Left forelimb (tissue), 1 donor: ENCODE results near the gene NEK11.

ENCODE experiments used
- DNase-seq: peaks from one replicate; pipeline ENCODE4 v3.0.0-alpha.2; 2018; ENCODE audit warnings: low spot score

Gene NEK11

DNA sequence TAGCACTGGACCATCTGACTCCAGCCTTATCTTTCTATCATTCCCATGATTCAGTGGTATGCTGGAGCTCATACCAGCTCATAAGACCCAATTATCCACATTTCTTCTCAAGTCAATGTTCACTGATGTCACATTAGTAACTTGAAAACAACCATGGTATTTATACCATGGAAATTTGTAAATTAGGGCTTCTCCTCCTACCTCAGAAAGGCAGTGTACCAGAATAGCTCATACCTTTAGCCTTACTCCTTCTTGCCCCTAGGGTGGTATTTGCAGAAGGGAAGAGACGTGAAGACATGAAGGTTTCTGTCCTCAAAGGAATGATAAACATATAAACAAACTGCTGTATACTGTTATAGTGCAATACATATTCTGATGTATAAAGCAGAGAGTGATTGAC, 114.2 kb downstream of the NEK11 start:
- DNase-seq, result no peak

DNA sequence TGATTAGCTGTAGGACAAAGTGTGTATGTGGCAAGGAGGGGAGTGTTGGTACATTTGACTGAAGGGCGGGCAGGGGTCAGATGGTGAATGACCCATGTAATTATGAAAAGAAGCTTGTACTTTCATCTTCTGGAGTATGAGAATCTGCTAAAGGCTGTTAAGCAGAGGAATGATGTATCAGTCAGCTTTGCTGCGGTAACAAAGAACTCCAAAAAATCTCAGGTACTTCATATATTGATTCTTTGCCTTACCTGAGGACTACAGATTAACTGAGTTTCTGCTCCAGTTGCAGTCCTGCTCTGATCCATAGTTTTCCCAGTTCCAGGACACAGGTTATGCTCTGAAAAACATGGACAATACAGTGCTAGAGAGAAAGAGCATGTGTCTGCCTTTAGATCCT, 115.1 kb downstream of the NEK11 start:
- no peak for DNase-seq

DNA sequence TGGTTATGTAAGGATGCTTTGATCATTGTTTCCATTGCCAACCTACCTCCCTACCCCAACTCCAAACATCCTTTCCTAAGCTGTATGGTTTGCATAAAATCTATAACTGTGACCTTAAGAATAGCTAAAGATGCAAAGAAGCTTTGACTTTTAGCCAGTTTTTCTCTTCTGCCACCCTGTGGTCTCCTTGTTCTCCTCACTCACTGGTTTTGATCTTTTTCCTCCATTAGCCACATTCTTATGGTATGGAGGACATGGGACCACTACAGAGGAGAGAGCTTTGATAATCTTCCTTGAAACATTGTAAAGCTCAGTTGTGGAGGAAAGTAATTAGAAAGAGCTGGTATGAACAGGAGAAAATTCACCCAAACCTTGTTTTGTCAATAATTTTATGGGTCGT, 115.9 kb downstream of the NEK11 start:
- no peak for DNase-seq

DNA sequence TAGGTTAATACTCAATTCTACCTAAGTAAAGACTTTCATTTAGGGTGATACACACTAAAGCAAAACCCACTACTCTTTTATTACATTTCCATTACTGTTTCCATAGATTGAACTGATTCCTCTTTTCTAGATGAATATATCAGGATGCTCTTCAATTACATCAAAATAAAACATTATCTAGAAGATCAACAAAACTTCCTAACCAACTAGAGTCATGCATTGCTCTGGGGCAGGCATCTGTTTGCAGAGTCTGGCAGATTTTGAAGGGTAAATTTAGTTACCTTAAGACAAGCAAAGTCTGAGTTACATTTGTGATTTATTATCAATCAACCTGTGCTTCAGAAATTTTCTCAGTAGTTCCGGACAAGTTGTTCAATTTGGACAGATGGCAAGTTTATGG, 117.1 kb downstream of the NEK11 start:
- DNase-seq, result no peak

DNA sequence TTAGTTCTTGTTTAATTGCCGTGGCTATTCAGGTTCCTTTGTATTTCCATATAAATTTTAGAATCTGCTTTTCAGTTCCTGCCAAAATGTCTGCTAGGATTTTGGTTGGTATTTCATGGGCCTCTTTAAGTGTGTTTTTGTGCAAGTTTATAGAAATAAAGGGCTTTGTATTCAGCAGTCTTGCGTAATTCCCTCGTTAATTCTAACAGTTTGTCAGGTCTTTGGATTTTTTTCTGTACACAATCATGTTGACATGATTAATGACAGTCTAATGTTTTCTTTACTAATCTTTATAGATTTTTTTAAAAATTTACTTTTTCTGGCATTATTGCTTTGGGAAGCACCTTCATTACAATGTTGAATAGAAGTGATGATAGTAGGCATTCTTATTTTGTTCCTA, 120.9 kb downstream of the NEK11 start:
- DNase-seq, result no peak

DNA sequence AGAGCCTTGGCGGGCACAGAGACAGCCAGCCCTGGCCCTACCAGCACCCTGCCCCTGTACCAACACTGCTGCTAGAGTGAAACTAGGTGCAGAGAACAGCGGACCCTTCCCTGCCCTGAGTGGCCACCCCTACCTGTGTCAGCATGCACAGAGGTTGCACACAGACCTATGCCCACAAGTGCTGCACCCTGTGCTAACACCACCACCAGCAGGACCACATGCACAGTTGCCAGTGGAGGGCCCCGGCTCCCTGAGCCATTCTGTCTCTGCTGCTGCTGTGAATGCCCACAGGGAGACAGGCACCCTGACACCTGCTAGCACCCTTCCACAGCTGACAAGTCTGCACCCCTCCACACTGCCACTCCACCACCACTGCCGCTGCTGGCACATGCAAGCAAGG, 131.8 kb downstream of the NEK11 start:
- no peak for DNase-seq

DNA sequence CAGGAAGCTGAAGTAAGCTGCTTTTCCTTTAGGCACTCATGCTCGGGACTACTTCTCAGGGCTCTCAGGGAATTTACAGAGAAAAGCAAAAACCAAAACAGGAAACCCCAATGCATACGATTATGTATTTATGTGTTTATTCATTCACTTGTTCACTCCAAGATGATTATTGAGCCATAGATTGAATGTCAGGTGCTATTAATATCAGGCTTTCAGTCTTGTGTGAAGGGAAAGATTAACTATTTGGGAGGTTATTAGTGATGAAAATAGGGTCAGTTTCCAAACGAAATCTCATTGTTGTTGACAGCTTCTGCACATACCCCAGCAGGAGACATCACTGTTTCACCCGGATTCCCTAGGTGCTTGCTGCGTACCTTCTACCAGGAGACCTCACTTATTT, 135.8 kb downstream of the NEK11 start:
- no peak for DNase-seq

DNA sequence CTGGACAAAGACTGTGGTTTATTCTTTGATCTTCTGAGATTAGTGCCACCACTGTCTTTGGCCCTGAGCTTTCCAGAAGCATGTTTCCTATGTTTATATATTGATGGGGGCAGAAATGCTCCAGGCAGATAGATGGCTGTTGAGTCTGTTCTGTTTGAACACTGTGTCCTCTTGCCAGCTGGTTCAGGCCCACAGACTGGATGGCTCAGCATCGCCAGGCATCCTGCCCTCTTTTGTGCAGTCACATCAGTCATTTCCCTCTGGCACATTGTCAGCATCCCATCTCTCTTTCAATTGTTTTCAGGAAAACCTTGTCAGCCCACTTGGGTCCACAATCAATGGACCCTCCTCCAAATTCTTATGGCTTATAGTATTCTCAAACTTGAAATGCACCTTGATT, 141.2 kb downstream of the NEK11 start:
- DNase-seq, result no peak

DNA sequence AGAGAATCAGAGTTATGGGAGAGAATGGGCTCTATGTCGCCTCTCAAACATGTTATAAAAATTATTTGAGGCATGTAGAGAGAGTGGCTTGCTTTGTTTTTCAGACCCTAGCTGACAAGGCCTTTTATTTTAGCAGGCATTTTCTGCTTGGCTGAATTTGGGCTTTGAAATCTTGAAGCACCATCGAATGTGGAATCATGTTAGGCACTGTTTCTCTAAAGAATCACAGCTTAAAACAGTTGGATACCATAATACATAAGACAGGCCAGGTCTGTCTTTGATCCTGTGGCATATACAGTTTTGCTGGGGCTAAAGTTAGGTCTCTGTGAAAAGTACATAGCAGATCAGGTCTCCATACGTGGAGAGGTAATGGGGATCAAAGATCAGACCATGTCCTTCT, 142.7 kb downstream of the NEK11 start:
- no peak for DNase-seq

DNA sequence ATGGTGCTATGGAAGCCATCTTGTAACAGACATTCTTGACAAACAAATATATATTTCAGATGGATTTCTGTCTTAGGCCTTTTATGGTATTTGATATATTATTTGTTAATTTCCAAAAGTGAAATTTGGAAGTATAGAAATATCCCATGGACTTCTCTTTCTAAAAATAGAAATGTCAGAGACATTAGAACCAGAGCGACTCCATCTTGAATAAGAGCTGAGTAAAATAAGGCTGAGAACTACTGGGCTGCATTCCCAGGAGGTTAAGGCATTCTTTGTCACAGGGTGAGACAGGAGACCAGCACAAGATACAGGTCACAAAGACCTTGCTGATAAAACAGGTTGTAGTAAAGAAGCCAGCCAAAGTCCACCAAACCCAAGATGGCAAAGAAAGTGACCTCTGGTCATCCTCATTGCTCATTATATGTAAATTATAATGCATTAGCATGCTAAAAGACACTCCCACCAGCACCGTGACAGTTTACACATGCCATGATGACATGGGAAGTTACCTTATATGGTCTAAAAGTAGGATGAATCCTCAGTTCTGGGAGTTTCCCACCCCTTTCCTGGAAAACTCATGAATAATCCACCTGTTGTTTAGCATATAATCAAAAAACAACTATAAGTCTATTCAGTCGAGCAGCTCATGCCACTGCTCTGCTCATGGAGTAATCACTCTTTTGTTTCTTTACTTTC, 146.0 kb downstream of the NEK11 start:
- no peak for DNase-seq

DNA sequence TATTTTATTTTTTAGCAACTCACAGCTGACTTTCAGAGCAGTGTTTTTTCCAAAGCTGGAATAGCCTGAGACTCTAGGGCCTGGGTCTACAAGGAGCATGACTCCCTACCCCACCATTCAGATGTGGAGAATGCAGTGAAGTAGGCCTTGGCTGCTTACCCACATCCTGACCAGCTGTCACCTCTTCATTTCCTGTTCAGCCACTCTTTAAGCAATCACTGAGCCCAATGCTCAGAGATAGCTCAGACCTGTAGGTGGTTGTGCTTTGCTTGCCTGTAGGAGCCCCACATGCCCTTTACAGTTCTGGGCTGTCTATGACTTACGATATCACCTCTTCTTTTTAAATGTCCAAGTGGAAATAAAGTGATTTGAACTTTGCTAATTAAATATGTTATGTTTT, 148.1 kb downstream of the NEK11 start:
- no peak for DNase-seq

DNA sequence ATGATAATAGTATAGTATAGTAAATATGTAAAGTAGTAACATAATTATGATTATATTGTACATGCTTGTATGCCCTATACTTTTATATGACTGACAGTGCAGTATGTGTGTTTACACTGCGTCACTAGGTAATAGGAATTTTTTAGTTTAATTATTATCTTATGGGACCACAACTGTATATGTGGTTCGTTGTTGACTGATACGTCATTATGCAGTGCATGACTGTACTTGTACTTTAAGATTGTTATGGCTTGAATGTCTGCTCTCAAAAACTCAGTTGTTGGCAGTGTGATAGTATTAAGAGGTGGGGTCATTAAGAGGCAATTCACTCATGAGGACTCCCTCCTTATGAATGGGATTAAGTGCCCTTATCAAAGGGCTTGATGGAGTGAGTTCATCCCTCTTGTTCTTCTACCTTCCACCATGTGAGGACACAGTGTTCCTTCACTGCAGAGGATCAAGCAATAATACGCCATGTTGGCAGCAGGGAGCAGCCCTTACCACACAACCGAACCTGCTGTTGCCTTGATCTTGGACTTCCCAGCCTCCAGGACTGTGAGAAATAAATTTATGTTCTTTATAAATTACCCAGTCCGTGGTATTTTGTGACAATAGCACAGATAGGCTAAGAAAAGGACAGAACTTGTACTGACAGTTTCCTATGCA, 152.2 kb downstream of the NEK11 start:
- no peak for DNase-seq

DNA sequence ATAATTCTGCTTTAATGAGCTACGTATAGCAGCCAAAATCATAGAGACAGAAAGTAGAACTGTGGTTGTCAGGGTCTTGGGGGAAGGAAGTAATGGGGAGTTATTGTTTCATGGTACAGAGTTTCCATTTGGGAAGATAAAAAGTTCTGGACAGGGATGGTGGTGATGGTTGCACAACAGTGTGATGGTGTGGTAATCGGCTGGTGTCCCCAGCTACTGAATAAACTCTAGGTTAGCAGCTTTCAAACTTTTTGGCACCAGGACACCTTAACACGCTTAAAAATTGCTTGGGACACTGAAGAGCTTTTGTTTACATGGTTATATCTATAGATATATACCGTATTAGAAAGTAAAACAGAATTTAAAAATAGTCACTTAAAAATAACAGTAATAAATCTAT, 166.0 kb downstream of the NEK11 start:
- no peak for DNase-seq

DNA sequence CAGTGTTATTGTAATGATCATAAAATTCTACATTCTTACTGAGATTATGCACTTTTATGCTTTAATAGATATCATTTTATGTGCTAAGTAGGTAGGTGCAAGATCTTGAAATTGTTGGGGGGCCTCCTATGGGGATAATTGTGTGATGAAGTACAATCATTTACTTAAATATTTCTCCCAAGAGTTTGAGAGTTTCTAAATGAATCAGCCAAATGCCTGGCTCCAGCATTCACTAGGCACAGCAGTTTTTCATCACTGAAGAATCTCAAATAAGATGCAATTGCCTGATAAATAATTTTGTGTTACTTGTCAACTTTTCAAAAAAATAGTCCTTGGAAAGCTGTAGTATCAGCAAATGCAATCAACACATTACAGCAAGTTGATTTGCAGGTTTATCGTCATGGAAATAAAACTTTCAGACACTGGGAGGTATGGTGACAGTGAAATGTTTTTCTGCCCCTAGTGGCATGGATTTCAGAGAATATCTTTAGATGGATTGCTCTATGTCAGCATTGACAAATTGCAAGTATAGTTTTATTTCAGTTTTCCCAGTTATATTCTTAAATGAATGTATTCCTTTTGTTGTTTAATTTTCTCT, 167.1 kb downstream of the NEK11 start:
- DNase-seq, result no peak

DNA sequence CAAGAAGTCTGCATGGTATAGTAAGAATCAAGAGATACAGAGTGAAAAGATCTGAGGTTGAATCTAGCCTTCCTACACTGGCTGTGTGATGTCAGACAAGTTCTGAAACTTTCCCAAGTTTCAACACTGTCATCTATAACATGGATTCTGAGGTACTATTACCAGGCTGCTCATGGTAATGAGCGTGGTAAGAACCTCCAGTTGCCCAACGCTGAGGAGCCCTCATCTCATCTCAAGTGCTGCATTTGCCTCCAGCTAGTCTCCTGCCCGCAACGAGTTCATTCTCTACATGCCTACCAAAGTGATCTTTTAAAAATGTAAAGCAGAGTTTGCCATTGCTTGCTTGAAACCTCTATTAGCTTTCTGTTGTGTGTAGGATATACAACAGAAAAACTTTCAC, 168.1 kb downstream of the NEK11 start:
- DNase-seq, result no peak

DNA sequence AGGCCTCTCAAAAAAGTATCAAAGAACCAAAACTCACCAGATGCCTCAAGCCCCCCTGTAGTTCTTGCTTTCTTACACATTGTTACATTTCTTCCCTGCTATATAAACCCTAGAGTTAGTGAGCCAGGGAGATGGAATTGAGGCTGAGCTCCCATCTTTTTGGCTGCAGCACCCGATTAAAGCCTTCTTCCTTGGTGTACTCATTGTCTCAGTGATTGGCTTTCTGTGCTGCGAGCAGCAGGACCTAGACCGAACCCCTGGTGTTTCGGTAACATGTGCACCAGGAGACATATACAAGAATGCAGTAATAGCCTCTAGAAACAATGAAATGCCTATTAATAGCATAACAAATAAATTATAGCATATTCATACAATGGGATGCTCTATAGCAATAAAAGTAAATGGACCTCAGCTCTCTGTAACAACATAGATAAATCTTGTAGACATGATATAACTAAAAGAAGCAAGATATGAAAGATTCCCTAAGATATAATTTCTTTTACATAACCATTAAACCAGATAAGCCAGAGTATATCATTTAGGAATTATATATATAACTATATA, 174.0 kb downstream of the NEK11 start:
- DNase-seq, result no peak

DNA sequence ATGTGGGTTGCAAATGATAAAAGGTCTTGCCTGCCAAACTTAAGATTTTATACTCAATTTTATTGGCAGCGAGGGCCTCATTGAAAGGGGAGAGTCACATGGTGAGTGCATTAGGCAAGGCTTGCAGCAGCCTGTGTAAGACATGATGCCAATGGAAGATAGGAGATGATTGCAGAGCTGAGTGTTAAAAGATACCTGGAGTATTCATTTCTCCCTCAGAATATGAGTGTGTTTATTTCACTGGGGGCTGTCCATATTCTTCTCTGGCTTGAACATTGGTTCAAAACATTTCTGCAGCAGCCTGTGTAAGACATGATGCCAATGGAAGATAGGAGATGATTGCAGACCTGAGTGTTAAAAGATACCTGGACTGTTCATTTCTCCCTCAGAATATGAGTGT, 189.7 kb downstream of the NEK11 start:
- DNase-seq, result no peak

DNA sequence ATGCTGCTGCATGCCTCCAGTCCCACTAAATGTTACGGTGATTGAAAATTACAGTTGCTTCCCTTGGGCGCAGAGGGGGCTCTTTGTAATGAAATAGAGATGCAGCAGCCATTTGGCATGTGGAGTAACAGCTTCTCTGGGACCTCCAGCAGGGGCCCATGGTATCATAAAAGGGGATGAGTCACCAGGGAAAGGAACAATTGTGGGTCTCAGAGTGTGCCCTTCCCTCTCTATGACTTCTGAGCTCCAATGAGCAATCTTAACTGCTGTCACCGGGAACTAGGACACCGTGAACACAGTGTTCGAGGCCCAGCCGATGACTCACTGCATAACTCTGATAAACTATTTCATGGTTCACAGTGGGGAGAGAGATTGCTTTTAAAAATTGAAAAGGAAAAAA, 190.1 kb downstream of the NEK11 start:
- DNase-seq, result no peak

DNA sequence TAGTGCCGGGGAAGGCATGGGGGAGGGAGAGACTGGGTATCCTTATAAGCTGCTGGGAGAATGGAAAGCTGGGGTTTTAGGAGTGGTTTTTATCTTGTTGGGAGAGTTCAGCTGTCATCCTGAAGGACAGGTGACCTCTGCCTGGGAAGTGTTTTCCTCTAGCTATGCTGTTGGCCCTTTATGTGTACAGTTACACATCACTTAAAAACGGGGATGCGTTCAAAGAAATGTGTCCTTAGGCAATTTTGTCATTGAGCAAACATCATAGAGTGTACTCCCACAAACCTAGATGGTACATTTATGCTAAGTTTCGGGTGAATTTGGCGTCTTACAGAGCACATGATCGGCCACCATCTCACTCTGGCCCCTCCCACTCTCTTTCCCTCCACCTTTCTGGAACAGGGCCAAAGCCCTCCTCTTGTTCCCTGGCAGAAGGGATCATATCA, 190.6 kb downstream of the NEK11 start:
- DNase-seq, result no peak

DNA sequence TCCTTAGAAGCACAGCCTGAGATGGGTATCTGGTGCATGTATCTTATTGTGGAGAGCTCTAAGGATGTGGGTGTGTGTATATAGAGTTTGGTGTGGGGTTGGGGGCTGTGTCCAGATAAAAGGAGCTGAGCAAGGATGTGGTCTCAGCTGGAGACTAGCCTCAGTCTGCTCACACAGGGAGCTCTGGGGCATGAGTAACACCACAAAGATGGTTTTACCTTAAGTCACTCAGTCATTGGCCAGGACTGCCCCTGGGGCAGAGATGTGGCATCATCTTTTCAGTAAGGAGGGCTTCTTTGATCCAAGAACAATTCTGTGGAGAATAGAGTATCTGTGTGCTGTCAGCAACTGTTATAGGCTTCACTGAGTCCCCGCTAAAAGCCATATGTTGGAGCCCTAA, 191.5 kb downstream of the NEK11 start:
- no peak for DNase-seq

DNA sequence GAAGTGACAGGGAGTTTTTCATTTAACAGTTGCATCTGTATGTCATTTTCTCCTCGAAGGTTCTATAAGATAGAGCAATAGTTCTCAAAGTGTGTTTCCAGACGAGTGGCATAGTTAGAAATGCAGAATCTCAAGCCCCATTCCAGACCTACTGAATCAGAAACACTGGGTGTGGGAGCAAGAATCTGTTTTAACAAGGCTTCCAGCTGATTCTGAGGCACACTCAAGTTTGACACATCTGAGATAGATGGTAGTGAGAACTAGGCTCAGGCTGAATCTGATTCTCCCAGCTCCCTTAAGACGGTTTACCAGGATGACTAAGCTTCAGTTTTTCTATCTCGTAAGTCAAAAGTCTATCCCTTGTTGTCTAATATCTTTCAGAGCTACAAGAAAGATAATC, 195.1 kb downstream of the NEK11 start:
- no peak for DNase-seq

DNA sequence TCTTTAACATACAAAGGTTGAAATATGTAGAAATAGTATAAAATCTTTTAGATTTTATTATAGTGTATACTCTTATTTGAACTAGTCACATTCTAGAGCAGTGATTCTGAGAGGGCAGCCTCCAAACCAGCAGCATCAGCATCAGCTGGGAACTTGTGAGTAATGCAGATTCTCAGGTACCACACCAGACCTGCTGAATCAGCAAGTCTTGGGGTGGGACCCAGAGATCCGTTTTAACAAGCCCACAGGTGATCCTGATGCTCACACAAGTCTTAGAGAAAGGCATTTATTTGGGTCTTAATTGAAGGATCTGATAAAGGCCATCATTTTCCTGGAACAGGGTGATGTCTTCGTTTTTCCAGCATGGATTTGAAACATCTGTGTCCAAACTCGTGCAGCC, 195.9 kb downstream of the NEK11 start:
- no peak for DNase-seq
